ENCODE results near the gene ACAD9. TPM values are rescaled to one million over a fixed set of nuclear protein-coding genes. Genes with fewer than 3 reads are reported as not detected.

The ACAD9 gene
- total and polyA plus RNA-seq, 2 of the 13 experiments (the other 11 are each of a cell fraction or from before 2014, with no cell fraction given), result 15.3 to 38.2 TPM

- peak; percentile 99 for TF ChIP-seq MXD1 (CRISPR knock-in tag; IDR thresholded peaks at IDR 0.05)
- no peak for TF ChIP-seq NFIC (IDR thresholded peaks at IDR 0.05; ENCODE audit: low read length)
- TF ChIP-seq KLF16 (CRISPR knock-in tag; IDR thresholded peaks at IDR 0.05), result peak in 1 of 2 experiments; percentile 90; a peak in 2 of 4 replicates
- no peak for TF ChIP-seq ZNF577 (CRISPR knock-in tag; IDR thresholded peaks at IDR 0.05; ENCODE audit: borderline replicate concordance, low read depth)
- TF ChIP-seq, protein P1, sequence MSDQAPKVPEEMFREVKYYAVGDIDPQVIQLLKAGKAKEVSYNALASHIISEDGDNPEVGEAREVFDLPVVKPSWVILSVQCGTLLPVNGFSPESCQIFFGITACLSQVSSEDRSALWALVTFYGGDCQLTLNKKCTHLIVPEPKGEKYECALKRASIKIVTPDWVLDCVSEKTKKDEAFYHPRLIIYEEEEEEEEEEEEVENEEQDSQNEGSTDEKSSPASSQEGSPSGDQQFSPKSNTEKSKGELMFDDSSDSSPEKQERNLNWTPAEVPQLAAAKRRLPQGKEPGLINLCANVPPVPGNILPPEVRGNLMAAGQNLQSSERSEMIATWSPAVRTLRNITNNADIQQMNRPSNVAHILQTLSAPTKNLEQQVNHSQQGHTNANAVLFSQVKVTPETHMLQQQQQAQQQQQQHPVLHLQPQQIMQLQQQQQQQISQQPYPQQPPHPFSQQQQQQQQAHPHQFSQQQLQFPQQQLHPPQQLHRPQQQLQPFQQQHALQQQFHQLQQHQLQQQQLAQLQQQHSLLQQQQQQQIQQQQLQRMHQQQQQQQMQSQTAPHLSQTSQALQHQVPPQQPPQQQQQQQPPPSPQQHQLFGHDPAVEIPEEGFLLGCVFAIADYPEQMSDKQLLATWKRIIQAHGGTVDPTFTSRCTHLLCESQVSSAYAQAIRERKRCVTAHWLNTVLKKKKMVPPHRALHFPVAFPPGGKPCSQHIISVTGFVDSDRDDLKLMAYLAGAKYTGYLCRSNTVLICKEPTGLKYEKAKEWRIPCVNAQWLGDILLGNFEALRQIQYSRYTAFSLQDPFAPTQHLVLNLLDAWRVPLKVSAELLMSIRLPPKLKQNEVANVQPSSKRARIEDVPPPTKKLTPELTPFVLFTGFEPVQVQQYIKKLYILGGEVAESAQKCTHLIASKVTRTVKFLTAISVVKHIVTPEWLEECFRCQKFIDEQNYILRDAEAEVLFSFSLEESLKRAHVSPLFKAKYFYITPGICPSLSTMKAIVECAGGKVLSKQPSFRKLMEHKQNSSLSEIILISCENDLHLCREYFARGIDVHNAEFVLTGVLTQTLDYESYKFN (CRISPR knock-in tag; conservative IDR thresholded peaks at IDR 0.05), result no peak; the same call in 1 of the 2 replicates
- TF ChIP-seq, protein P2, sequence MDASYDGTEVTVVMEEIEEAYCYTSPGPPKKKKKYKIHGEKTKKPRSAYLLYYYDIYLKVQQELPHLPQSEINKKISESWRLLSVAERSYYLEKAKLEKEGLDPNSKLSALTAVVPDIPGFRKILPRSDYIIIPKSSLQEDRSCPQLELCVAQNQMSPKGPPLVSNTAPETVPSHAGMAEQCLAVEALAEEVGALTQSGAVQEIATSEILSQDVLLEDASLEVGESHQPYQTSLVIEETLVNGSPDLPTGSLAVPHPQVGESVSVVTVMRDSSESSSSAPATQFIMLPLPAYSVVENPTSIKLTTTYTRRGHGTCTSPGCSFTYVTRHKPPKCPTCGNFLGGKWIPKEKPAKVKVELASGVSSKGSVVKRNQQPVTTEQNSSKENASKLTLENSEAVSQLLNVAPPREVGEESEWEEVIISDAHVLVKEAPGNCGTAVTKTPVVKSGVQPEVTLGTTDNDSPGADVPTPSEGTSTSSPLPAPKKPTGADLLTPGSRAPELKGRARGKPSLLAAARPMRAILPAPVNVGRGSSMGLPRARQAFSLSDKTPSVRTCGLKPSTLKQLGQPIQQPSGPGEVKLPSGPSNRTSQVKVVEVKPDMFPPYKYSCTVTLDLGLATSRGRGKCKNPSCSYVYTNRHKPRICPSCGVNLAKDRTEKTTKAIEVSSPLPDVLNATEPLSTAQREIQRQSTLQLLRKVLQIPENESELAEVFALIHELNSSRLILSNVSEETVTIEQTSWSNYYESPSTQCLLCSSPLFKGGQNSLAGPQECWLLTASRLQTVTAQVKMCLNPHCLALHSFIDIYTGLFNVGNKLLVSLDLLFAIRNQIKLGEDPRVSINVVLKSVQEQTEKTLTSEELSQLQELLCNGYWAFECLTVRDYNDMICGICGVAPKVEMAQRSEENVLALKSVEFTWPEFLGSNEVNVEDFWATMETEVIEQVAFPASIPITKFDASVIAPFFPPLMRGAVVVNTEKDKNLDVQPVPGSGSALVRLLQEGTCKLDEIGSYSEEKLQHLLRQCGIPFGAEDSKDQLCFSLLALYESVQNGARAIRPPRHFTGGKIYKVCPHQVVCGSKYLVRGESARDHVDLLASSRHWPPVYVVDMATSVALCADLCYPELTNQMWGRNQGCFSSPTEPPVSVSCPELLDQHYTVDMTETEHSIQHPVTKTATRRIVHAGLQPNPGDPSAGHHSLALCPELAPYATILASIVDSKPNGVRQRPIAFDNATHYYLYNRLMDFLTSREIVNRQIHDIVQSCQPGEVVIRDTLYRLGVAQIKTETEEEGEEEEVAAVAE (CRISPR knock-in tag; IDR thresholded peaks at IDR 0.05; ENCODE audit: borderline replicate concordance), result peak; percentile 95
- peak; percentile 81; the same call in 1 of the 2 replicates for TF ChIP-seq ZNF124 (CRISPR knock-in tag; IDR thresholded peaks at IDR 0.05)
- TF ChIP-seq, protein P3, sequence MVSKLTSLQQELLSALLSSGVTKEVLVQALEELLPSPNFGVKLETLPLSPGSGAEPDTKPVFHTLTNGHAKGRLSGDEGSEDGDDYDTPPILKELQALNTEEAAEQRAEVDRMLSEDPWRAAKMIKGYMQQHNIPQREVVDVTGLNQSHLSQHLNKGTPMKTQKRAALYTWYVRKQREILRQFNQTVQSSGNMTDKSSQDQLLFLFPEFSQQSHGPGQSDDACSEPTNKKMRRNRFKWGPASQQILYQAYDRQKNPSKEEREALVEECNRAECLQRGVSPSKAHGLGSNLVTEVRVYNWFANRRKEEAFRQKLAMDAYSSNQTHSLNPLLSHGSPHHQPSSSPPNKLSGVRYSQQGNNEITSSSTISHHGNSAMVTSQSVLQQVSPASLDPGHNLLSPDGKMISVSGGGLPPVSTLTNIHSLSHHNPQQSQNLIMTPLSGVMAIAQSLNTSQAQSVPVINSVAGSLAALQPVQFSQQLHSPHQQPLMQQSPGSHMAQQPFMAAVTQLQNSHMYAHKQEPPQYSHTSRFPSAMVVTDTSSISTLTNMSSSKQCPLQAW (CRISPR knock-in tag; IDR thresholded peaks at IDR 0.05), result peak; percentile 88
- TF ChIP-seq ZNF713 (CRISPR knock-in tag; IDR thresholded peaks at IDR 0.05), result 0 out of 2 replicates have a peak, but pooled peaks have one; percentile 69
- peak; percentile 95 for TF ChIP-seq FOXC1 (CRISPR knock-in tag; IDR thresholded peaks at IDR 0.05; ENCODE audit: borderline replicate concordance)
Observed at GRCh38 chr3:128879125-128879969, at the start of gene ACAD9 (continued).

All from HepG2 (cell line).